Stimulated activated CD8-positive, alpha-beta memory T cell treated with anti-CD3 and anti-CD28 coated beads, Interleukin-4, amount 100 ng/mL, for 24 hours (primary cell): ENCODE results near the gene PROX2.

ENCODE experiments used
- DNase-seq: peaks from one replicate; pipeline ENCODE4 v3.0.0-alpha.2; 2020; ENCODE audit warnings: low read depth

PROX2 gene

DNA sequence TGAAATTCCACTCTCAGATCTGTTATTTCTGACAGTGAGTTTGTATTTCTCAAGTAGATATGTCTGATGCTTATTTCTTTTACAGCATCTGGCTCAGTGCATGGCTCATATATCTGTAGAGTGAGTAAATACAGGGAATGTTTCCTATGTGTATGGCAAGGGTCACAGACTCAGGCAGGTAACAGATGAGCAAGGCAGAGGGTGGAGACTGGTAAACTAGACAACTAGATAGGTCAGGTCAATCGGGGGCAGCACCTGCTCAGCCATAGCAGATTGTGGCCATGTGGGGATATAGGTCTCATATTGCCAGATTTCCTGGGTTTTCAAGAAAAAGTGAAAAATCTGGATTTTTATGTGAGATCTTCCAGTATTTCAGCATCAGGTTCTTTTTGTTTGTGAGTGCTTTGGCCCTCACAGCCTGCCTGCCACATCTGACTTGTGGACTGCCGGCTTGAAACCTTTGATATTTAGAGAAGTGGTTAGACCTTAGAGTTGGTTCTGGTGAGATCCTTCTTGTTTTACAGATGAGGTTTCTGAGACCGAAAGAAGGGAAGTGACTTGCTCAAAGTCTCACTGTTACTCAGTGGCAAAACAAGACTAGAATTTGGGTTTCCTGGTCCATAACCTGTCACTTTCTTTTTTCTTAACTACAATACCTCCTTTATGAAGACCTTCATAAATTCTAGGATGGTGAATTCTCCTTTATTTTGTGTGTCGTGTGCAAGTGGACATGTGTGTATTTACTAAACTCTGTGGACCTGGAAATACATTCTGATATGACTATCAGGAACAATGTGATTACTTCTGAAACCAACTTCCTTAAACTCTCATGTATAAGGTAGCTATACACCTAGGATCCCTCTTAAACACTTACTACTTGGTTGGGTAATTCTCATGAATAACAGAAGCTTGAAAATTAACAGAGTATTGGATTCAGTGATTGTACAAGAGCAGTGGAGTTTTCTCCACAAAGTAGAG lies 34.4 kb downstream of the PROX2 start:
- DNase-seq: no peak

DNA sequence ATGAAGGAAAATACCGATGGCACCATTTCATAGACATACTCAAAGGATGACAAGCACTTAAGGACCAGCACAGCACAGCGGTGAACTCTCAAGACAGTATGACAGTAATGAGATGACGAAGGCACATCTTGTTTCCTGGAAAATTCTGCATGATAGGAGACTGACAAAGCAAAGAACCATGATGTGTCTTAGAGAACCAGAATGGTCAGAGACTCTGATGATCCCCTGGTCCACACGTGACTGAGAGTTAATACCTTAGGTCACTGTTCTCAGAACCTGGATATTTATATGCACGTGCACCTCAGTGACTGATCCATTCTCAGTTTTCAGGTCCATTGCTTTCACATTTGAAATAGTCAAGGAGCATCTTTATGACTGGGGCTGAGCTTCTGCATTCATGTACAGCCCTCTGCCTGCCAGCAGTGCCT lies 35.3 kb downstream of the PROX2 start:
- no peak for DNase-seq

DNA sequence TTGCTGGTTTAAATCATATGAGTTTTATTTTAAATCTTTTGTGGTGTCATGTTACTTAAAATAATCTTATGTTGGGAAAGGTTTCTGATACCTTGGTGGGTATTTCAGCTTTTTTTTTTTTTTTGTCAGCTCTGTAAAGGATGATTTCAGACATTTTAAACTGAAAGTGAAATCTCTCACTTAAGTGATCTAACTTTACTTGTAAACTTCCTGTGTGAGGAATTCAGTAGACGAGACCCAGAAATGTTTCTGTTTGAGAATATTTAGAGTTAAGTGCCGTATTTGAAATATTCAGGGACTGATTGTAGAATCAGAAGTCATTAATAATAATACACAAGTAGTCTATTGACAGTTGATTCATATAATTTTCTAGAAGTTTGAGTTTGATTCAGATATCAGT lies 37.8 kb downstream of the PROX2 start:
- no peak for DNase-seq

DNA sequence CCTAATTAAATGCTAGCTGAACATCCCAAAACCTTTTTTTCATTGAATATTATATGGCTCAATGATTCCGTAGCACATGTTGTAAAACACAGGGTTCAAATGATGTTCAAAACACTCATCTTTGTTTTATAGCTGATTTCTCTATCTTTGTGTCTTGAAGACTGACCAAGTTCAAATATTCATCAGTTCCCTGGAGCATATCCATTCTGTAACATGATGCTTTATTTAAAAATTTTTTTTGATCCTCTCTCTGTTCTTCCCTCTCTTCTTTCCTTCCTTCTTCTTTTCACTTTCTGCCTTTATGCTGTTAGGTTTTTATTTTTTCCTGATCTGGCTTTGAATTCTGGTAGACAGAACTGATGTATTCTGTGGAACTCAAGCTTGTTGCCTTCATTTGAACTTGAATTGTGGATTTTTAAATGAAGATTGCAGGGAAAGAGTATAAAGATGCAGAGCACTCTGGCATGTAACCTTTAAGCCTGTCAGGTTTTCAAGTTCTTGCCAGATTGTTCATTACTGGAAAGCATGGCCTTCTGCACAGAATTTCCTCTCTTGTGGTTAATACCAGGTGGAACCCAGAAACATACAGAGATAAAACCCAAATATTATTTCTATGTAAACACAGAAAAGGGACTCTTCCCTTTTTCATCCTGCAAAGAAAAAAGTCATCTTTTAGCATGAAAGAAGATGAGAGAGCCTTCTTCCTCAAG lies 39.5 kb downstream of the PROX2 start:
- DNase-seq: no peak

DNA sequence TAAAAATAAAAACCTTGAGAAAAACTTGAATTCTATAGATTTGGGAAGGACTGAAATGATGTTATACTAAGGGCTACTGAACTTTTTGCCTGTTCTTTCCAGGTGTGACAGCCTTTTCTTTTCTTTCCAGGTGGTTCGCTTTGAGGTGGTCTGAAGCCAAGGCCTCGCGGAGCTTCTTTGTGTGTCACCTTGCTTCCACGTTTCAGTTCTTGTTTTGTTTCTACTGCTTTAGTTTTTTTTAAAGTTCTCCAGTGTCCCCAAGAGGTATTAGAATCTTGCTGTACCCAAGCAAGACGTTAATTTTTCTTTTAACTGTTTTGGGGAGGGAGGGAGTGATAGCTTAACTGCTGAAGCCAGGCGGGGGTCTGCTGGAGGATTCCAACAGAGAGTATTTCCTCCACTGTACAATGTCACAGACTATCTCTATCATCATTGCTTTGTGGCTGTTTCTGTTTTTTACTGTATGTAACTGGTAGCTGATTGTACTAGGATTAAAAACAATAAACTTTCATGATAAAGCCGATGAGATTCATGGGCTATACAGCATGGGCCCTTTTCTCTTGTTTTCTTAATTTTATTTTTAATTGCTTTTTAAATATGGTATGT lies 40.2 kb downstream of the PROX2 start:
- DNase-seq: no peak

DNA sequence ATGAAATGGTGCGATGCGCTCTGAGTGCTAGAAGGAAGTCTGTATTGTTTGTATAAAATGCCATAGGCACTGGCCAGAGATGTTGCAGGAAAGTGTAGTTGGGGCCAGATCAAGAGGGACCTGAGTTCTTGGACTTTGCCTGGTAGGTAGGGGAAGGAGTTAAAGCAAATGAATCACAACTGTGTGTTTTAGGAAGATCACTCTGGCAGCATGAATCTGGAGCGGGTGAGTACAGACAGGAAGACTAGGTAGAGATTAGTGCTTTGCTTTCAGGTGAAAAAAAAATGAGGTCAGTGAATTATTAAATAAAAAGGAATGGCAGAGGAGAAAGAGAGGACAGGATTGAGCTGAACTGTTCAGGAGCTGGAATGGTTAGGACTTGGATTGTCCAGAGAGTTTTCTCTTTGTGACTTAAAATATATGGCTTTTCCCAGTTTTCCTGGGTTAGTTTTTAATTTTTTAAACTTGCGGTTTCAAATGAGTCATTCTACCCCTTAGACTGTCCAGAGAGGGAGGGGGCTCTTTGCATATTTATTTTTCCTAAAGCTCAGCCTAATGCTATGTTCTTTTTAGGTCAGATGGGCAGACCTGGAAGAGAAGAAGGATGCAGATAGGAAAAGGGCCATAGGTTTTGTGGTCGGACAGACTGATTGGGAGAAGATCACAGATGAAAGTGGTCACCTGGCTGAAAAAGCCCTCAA lies 41.1 kb downstream of the PROX2 start:
- DNase-seq: no peak

DNA sequence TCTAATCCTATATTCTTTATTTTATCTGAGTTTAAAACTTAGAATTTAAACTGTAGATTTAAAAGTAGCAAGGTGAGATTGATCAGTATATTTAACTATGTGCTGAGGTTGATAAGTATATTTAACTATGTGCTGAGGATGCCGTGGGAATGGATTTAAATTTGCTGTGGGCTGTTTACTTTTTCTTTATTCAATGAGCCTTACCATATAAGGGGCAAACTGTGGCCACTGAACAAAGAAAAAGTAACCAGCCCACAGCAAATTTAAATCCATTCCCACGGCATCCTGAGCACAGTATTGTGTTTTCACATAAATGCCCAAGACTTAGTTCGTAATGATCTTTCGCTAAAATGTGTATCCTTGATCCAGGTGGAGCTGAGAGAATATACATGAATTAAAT lies 43.1 kb downstream of the PROX2 start:
- no peak for DNase-seq

DNA sequence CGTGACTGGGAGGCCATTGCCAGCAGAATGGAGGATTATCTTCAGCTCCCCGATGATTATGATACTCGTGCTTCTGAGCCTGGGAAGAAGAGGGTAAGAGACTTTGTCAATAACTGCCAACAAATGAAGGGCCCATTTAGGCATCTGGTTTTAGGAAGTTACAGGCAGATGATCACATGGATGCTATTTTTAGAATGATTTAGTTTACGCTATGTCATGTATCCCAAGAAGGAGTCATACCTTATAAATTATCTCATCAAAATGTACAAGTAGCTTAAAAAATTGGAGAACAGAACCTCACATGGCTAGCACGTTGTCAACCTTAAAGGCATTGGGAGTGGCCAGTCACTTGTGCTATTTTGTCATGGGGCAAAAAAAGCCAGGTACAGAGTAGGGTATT lies 46.7 kb downstream of the PROX2 start:
- DNase-seq: no peak

DNA sequence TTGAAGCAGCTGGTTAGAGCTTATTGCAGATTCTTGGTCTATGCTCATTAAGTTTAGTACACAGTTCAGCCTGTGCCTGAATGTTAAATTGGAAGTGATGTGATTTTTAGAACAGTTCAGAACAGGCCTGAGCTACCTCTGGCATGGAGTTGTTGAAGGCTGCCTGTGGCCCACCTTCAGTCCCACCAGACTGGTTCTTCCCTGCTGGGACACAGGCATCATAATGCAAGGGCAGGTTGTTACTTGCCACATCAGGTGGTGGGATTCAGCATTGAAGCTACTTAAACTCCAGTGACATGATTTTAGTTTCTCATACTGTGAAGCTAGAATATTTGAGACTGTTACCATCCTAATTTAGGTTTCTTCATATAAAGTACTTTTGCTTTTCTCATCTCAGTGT lies 49.4 kb downstream of the PROX2 start:
- no peak for DNase-seq
